SKM-1 treated with dmso at 0.1 percent for 144 hours (cell line): ENCODE measurements around the gene SGPP1.
"Not testable (repeated sequence)": the region's sequence is repeated elsewhere in the genome, so short reads cannot be mapped to it uniquely, and the experiment has no call there.

Experiments
- DNase-seq: peaks from one replicate; lab custom pipeline; 2025; ENCODE audit not compliant: unreplicated experiment; lab: John Stamatoyannopoulos, UW

The SGPP1 gene

GRCh38 chr14:63727231-63727735 lies 582 bp downstream of the SGPP1 start:
- DNase-seq: no peak

GRCh38 chr14:63726499-63726898 lies 1.4 kb downstream of the SGPP1 start:
- DNase-seq: no peak

GRCh38 chr14:63725786-63726460 lies 1.9 kb downstream of the SGPP1 start:
- DNase-seq: no peak

- no peak for DNase-seq
Measured at GRCh38 chr14:63717702-63718101, 10.2 kb downstream of the SGPP1 start.

- DNase-seq: no peak
Measured at GRCh38 chr14:63715360-63715759, 12.5 kb downstream of the SGPP1 start.

- DNase-seq: no peak
Measured at GRCh38 chr14:63713764-63714163, 14.1 kb downstream of the SGPP1 start.

GRCh38 chr14:63713058-63713457 lies 14.8 kb downstream of the SGPP1 start:
- DNase-seq: no peak

- no peak for DNase-seq
Measured at GRCh38 chr14:63712123-63712522, 15.7 kb downstream of the SGPP1 start.

- DNase-seq: no peak
Measured at GRCh38 chr14:63710497-63710896, 17.4 kb downstream of the SGPP1 start.

GRCh38 chr14:63709589-63709988 lies 18.3 kb downstream of the SGPP1 start:
- DNase-seq: no peak

- no peak for DNase-seq
Measured at GRCh38 chr14:63707216-63707615, 20.6 kb downstream of the SGPP1 start.

GRCh38 chr14:63705561-63706070 lies 22.2 kb downstream of the SGPP1 start:
- DNase-seq: no peak

- DNase-seq: not testable (repeated sequence)
Measured at GRCh38 chr14:63702530-63702929, 25.3 kb downstream of the SGPP1 start.

- no peak for DNase-seq
Measured at GRCh38 chr14:63701606-63702299, 26.1 kb downstream of the SGPP1 start.

- no peak for DNase-seq
Measured at GRCh38 chr14:63692310-63693020, 35.4 kb downstream of the SGPP1 start.

- no peak for DNase-seq
Measured at GRCh38 chr14:63689132-63689531, 38.7 kb downstream of the SGPP1 start.

- no peak for DNase-seq
Measured at GRCh38 chr14:63686926-63687325, 40.9 kb downstream of the SGPP1 start.

GRCh38 chr14:63685401-63685800 lies 42.5 kb downstream of the SGPP1 start:
- no peak for DNase-seq

GRCh38 chr14:63682727-63683593 lies 44.9 kb downstream of the SGPP1 start:
- no peak for DNase-seq

GRCh38 chr14:63678536-63678935 lies 49.3 kb downstream of the SGPP1 start:
- no peak for DNase-seq

- DNase-seq: no peak
Measured at GRCh38 chr14:63677891-63678379, 49.9 kb downstream of the SGPP1 start.
